Activated naive CD4-positive, alpha-beta T cell treated with anti-CD3 and anti-CD28 coated beads, Interleukin-2, amount 10 ng/mL, durations not matched to agents 7 days and 5 days (primary cell): ENCODE measurements around the gene RNF111.
"Not testable (repeated sequence)": the region's sequence is repeated elsewhere in the genome, so short reads cannot be mapped to it uniquely, and the experiment has no call there.

Experiments
- CTCF ChIA-PET: fragments of 350-600 bp; sonication (Branson Sonifier 250); formaldehyde crosslinking; loops from one replicate; lab custom pipeline; 2021; ENCODE audit warnings: antibody characterized with exemption; lab: Charles Lee
- DNase-seq: peaks from one replicate; pipeline ENCODE4 v3.0.0-alpha.2; 2020
- H3K27ac Mint-ChIP-seq: one replicate; pipeline ENCODE4 v1.8.0; 2021; ENCODE audit warnings: mild to moderate bottlenecking, moderate library complexity, mixed read lengths
- H3K27me3 Mint-ChIP-seq: one replicate; pipeline ENCODE4 v1.8.0; 2021; ENCODE audit warnings: mild to moderate bottlenecking, mixed read lengths
- H3K36me3 Mint-ChIP-seq: one replicate; pipeline ENCODE4 v1.8.0; 2021; ENCODE audit warnings: mixed read lengths
- H3K4me1 Mint-ChIP-seq: one replicate; pipeline ENCODE4 v1.8.0; 2021; ENCODE audit warnings: mixed read lengths
- H3K4me3 Mint-ChIP-seq: one replicate; pipeline ENCODE4 v1.8.0; 2021; ENCODE audit warnings: mild to moderate bottlenecking, moderate library complexity, mixed read lengths
- H3K9me3 Mint-ChIP-seq: one replicate; pipeline ENCODE4 v1.8.0; 2021; ENCODE audit warnings: mixed read lengths

RNF111 gene

GRCh38 chr15:58981808-58982475, 5.5 kb upstream of the RNF111 start:
- peak overlapping the region; percentile 47 for H3K4me3 Mint-ChIP-seq
- H3K27ac Mint-ChIP-seq, result peak overlapping the region; percentile 90
- no peaks in the 10 kb centered on the region for H3K36me3 Mint-ChIP-seq
- peaks cover 18% of the 10 kb centered on the region for H3K27me3 Mint-ChIP-seq
- peaks cover 55% of the 10 kb centered on the region for H3K4me1 Mint-ChIP-seq
- H3K9me3 Mint-ChIP-seq, result no peaks in the 10 kb centered on the region
- CTCF ChIA-PET, result interaction anchor here (0.9 to 1.8 kb wide), 2 partner anchors 547 to 548 kb away, joined by 3 to 5 read pairs; no protein-coding TSS in a partner anchor
- no peak for DNase-seq

- CTCF ChIA-PET, result no interaction called here
- Mint-ChIP-seq H3K27ac (no peak overlapping the region), H3K4me1 (peaks cover 58% of the 10 kb centered on the region), H3K27me3 (peaks cover 18% of the 10 kb centered on the region), H3K4me3 (no peak overlapping the region), H3K9me3 (no peaks in the 10 kb centered on the region), H3K36me3 (peaks cover 1% of the 10 kb centered on the region)
- no peak for DNase-seq
Measured at GRCh38 chr15:58983261-58983660, 4.2 kb upstream of the RNF111 start.

DNA sequence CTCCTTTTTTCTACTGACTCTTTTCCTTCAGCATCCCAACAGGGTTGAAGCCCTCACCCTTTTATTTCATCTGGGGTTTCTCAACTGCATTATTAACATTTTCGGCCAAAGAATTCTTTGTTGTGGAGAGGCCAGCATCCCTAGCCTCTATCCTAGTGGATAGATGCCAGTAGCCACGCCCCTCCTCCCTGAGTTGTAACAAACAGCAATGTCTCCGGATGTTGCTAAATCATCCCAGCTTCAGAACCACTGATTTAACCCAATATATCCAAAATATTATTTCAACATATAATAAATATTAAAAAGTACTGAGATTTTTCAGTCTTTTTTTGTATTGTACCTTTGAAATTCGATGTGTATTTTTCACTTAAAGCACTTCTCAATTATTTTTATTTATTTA, 2.0 kb upstream of the RNF111 start:
- Mint-ChIP-seq H3K27ac (no peak overlapping the region), H3K27me3 (peaks cover 18% of the 10 kb centered on the region), H3K4me3 (no peak overlapping the region), H3K9me3 (no peaks in the 10 kb centered on the region), H3K4me1 (peaks cover 64% of the 10 kb centered on the region), H3K36me3 (peaks cover 9% of the 10 kb centered on the region)
- DNase-seq, result no peak
- CTCF ChIA-PET, result no interaction called here

- peaks cover 17% of the 10 kb centered on the region for H3K36me3 Mint-ChIP-seq
- H3K4me1 Mint-ChIP-seq, result peaks cover 60% of the 10 kb centered on the region
- peak overlapping the region; percentile 87 for H3K27ac Mint-ChIP-seq
- H3K27me3 Mint-ChIP-seq, result peaks cover 18% of the 10 kb centered on the region
- CTCF ChIA-PET, result no interaction called here
- DNase-seq, result no peak
- no peaks in the 10 kb centered on the region for H3K9me3 Mint-ChIP-seq
- peak overlapping the region; percentile 98 for H3K4me3 Mint-ChIP-seq
Measured at GRCh38 chr15:58987036-58987435, 427 bp upstream of the RNF111 start.

DNA sequence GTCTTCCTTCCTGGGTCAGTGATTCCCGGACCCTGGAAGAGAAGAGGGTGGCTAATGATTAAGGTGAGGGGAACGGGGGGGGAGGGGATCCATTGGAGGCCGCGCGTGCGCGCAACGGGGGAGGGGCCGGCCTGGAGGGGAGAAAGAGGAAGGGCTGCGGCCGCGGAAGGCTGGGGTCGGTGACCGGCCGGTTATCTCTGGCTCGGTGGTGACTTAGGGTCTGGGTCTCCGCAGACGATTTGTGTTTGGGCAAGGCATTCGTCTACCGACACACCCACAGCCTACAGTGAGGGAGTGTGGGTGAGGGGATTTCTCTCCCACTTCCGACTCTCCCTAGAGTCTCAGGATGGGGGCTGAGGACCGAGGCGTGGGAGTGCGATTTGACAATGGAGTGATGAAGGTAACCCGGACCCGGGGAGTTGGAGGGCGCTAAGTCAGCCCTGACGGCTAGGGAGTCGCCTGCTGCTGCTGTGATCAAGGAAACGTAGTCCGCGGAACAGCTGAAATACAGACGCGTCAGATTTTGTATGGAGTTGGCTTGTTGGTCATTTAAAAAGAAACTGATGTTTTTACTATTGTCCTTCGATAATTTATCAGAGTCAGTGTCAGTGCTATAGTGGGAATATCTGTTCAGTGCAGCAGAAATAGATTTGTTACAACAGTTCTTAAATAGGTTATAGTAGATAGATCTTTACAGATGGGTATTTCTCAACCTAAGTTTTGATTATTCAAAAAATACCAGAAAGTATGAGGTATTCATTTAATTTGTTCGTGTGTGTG, 733 bp downstream of the RNF111 start:
- peak; percentile 68 for DNase-seq
- Mint-ChIP-seq H3K4me1 (peaks cover 53% of the 10 kb centered on the region), H3K27ac (peak overlapping the region; percentile 87), H3K9me3 (no peaks in the 10 kb centered on the region), H3K36me3 (peaks cover 21% of the 10 kb centered on the region), H3K4me3 (peak overlapping the region; percentile 98), H3K27me3 (peaks cover 18% of the 10 kb centered on the region)
- CTCF ChIA-PET, result interaction anchor here (0.6 to 0.9 kb wide), 5 partner anchors 8 to 760 kb away, joined by 3 read pairs; no protein-coding TSS in a partner anchor

- no peaks in the 10 kb centered on the region for H3K27me3 Mint-ChIP-seq
- CTCF ChIA-PET, result no interaction called here
- DNase-seq, result no peak
- H3K36me3 Mint-ChIP-seq, result peaks cover 30% of the 10 kb centered on the region
- no peak overlapping the region for H3K27ac Mint-ChIP-seq
- H3K9me3 Mint-ChIP-seq, result no peaks in the 10 kb centered on the region
- H3K4me1 Mint-ChIP-seq, result peaks cover 46% of the 10 kb centered on the region
- H3K4me3 Mint-ChIP-seq, result no peak overlapping the region
Measured at GRCh38 chr15:58992181-58992580, 4.7 kb downstream of the RNF111 start.

DNA sequence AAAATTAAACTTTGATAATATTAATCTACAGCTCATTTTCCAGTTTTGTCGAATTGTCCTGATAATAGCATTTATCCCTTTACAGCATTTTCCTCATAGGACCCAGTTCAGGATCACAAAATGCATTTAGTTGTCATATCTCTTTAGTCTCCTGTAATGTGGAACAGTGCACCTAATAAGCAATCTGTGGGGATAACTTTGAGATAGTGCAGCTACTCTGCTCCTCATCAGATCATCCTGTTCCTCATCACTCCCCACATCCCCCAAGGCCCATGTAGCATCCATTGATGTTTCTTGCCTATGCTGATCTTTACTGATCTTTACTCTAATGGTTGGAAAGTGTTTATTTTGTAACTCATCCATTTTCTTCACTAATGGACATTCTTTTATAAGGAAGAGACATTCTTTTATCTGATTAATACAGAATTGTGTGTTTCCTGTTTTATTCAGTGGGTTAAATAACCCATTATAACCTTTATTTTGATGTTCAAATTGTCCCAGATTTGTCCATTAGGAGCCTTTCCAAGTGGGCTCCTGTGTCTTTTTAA, 7.5 kb downstream of the RNF111 start:
- CTCF ChIA-PET, result no interaction called here
- H3K4me1 Mint-ChIP-seq, result peaks cover 33% of the 10 kb centered on the region
- DNase-seq, result no peak
- no peaks in the 10 kb centered on the region for H3K9me3 Mint-ChIP-seq
- H3K27ac Mint-ChIP-seq, result no peak overlapping the region
- no peak overlapping the region for H3K4me3 Mint-ChIP-seq
- peaks cover 23% of the 10 kb centered on the region for H3K36me3 Mint-ChIP-seq
- H3K27me3 Mint-ChIP-seq, result no peaks in the 10 kb centered on the region

DNA sequence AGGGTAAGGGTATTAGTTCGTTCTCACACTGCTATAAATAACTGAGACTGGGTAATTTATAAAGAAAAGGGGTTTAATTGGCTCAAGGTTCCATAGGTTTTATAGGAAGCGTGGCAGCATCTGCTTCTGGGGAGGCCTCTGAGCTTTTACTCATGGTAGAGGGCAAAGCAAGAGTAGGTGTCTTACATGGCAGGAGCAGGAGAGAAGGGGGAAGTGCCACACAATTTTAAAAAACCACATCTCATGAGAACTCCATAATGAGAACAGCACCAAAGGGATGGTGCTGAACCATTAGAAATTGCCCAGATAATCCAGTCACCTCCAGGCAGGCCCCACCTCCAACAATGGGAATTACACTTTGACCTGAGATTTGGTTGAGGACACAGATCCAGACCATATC, 12.2 kb downstream of the RNF111 start:
- CTCF ChIA-PET, result no interaction called here
- H3K27ac Mint-ChIP-seq, result no peak overlapping the region
- H3K36me3 Mint-ChIP-seq, result peaks cover 17% of the 10 kb centered on the region
- peaks cover 28% of the 10 kb centered on the region for H3K4me1 Mint-ChIP-seq
- no peaks in the 10 kb centered on the region for H3K9me3 Mint-ChIP-seq
- no peaks in the 10 kb centered on the region for H3K27me3 Mint-ChIP-seq
- no peak overlapping the region for H3K4me3 Mint-ChIP-seq
- DNase-seq, result no peak

DNA sequence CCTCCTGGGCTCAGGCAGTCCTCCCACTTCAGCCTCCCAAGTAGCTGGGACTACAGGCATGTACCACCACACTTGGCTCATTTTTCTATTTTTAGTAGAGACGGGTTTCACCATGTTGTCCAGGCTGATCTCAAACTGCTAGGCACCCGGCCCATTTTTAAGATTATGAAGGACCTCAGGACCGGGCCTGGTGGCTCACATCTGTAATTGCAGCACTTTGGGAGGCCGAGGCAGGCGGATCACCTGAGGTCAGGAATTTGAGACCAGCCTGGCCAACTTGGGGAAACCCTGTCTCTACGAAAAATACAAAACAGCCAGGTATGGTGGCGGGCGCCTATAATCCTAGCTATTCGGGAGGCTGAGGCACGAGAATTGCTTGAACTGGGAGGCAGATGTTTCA, 12.8 kb downstream of the RNF111 start:
- H3K9me3 Mint-ChIP-seq, CTCF ChIA-PET, H3K27me3 Mint-ChIP-seq, H3K4me3 Mint-ChIP-seq, H3K27ac Mint-ChIP-seq, DNase-seq: not testable (repeated sequence)
- peaks cover 16% of the 10 kb centered on the region for H3K36me3 Mint-ChIP-seq
- H3K4me1 Mint-ChIP-seq, result peaks cover 23% of the 10 kb centered on the region

- Mint-ChIP-seq H3K27me3 (no peaks in the 10 kb centered on the region), H3K9me3 (no peaks in the 10 kb centered on the region), H3K36me3 (peaks cover 27% of the 10 kb centered on the region), H3K4me3 (no peak overlapping the region), H3K27ac (no peak overlapping the region), H3K4me1 (peaks cover 23% of the 10 kb centered on the region)
- no peak for DNase-seq
- CTCF ChIA-PET, result no interaction called here
Measured at GRCh38 chr15:59001946-59002345, 14.5 kb downstream of the RNF111 start.

- CTCF ChIA-PET, result no interaction called here
- H3K4me3 Mint-ChIP-seq, result no peak overlapping the region
- DNase-seq, result no peak
- peaks cover 21% of the 10 kb centered on the region for H3K4me1 Mint-ChIP-seq
- no peaks in the 10 kb centered on the region for H3K9me3 Mint-ChIP-seq
- no peak overlapping the region for H3K27ac Mint-ChIP-seq
- peaks cover 32% of the 10 kb centered on the region for H3K36me3 Mint-ChIP-seq
- H3K27me3 Mint-ChIP-seq, result no peaks in the 10 kb centered on the region
Measured at GRCh38 chr15:59002418-59002859, 15.0 kb downstream of the RNF111 start.

- Mint-ChIP-seq H3K36me3 (peaks cover 35% of the 10 kb centered on the region), H3K9me3 (no peaks in the 10 kb centered on the region), H3K27me3 (no peaks in the 10 kb centered on the region), H3K4me3 (no peak overlapping the region), H3K4me1 (peaks cover 12% of the 10 kb centered on the region), H3K27ac (no peak overlapping the region)
- CTCF ChIA-PET, result interaction anchor here (0.7 kb wide), 1 partner anchor 151 kb away, joined by 3 read pairs; no protein-coding TSS in a partner anchor
- DNase-seq, result no peak
Measured at GRCh38 chr15:59005579-59005978, 18.1 kb downstream of the RNF111 start.

- Mint-ChIP-seq H3K27ac (no peak overlapping the region), H3K4me1 (peaks cover 3% of the 10 kb centered on the region), H3K4me3 (no peak overlapping the region), H3K9me3 (no peaks in the 10 kb centered on the region), H3K36me3 (peaks cover 35% of the 10 kb centered on the region), H3K27me3 (no peaks in the 10 kb centered on the region)
- CTCF ChIA-PET, result interaction anchor here (0.6 kb wide), 2 partner anchors 19 to 493 kb away, joined by 3 read pairs; no protein-coding TSS in a partner anchor
- DNase-seq, result no peak
Measured at GRCh38 chr15:59008086-59008485, 20.6 kb downstream of the RNF111 start.

DNA sequence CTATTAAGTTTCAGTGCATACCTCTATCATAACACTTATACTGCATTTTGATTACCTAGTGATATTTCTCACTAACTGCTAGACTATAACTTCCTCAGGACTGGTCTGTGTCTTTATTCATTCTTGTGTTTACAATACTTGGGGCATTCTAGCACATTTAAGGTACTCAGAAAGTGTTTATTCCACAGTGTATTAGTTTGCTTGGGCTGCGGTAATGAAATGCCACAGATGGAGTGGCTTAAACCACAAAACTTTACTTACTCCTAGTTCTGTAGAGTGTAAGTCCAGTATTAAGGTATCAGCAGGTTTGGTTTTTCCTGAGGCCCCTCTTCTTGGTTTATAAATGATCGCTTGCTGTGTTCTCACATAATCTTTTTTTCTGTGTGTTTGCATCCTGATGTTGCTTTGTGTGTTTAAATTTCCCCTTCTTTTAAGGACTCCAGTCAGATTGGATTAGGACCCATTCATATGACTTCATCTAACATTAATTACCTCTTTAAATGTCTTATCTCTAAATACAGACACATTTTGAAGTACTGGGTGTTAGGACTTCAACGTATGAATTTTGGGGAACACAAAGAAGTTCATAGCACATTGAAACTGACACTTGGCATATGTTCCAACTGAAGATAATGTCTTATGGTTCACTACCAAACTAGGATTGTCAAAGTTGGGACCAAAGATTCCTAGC, 23.9 kb downstream of the RNF111 start:
- no peak for DNase-seq

More for the DNA sequence above, 23.9 kb downstream of the RNF111 start:
- Mint-ChIP-seq H3K27ac (no peak overlapping the region), H3K4me1 (peaks cover 3% of the 10 kb centered on the region), H3K36me3 (peaks cover 19% of the 10 kb centered on the region), H3K4me3 (no peak overlapping the region), H3K9me3 (no peaks in the 10 kb centered on the region), H3K27me3 (no peaks in the 10 kb centered on the region)
- CTCF ChIA-PET, result interaction anchor here (0.6 kb wide), 1 partner anchor 771 kb away, joined by 3 read pairs; no protein-coding TSS in a partner anchor
